Measurements from ENCODE around the gene MICAL2.

DNA sequence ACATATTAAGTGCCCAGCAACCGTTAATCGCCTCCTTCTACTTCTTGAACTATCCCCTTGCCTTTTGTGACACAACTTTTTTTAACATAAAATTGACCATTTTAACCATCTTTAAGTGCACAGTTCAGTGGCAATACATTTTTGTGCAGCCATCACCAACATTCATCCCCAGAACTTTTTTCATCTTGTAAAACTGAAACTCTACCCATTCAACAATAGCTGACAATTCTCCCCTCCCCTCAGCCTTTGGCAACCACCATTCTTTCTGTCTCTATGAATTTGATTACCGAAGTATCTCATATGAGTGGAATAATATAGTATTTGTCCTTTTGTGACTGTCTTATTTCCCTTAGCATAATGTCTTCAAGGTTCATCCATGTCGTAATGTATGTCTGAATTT, 66.0 kb downstream of the MICAL2 start:
- TF ChIP-seq, protein P1, sequence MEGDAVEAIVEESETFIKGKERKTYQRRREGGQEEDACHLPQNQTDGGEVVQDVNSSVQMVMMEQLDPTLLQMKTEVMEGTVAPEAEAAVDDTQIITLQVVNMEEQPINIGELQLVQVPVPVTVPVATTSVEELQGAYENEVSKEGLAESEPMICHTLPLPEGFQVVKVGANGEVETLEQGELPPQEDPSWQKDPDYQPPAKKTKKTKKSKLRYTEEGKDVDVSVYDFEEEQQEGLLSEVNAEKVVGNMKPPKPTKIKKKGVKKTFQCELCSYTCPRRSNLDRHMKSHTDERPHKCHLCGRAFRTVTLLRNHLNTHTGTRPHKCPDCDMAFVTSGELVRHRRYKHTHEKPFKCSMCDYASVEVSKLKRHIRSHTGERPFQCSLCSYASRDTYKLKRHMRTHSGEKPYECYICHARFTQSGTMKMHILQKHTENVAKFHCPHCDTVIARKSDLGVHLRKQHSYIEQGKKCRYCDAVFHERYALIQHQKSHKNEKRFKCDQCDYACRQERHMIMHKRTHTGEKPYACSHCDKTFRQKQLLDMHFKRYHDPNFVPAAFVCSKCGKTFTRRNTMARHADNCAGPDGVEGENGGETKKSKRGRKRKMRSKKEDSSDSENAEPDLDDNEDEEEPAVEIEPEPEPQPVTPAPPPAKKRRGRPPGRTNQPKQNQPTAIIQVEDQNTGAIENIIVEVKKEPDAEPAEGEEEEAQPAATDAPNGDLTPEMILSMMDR (conservative IDR thresholded peaks at IDR 0.05; ENCODE audit: low read length), result no peak
- TF ChIP-seq EZH2phosphoT487 (IDR thresholded peaks at IDR 0.05; ENCODE audit: borderline replicate concordance, low read depth, low read length), result no peak

Data from OCI-LY7 (cell line).